Erythroblast (primary cell): ENCODE results near the gene RFX2.

Experiments used
- GATA1 ChIP-seq: IDR thresholded peaks from 2 replicates; pipeline ENCODE4 v1.6.1; 2011; ENCODE audit warnings: low read depth, mild to moderate bottlenecking, control low read depth, low read length, moderate library complexity
- POLR2A ChIP-seq: IDR thresholded peaks from 2 replicates; pipeline ENCODE4 v1.6.1; 2011; ENCODE audit warnings: mild to moderate bottlenecking, low read length

GRCh38 chr19:6042776-6043726 is 67.2 kb downstream of the RFX2 start:
- TF ChIP-seq POLR2A, result no peak
- TF ChIP-seq GATA1, result no peak
